Kidney (tissue), 14 donors: ENCODE results near the gene DSTYK. TPM values are rescaled to one million over a fixed set of nuclear protein-coding genes. Genes with fewer than 3 reads are reported as not detected.
"Not testable (repeated sequence)": the region's sequence is repeated elsewhere in the genome, so short reads cannot be mapped to it uniquely, and the experiment has no call there.

ENCODE experiments used
- DNase-seq, 5 donors: peaks; one replicate each; pipeline ENCODE4 v3.0.0-alpha.2; 2013 to 2020
- FAIRE-seq: peaks from 2 replicates; lab custom pipeline; 2012; peaks lifted over from hg19 to GRCh38; lab: Jason Lieb, UNC
- H3K27ac ChIP-seq, 2 donors: one replicate each; pipeline ENCODE4 v1.7.0; 2013; ENCODE audit warnings: low read depth in 2 of 2, low read length in 2 of 2, inconsistent platforms in 1 of 2
- H3K27me3 ChIP-seq: one replicate; pipeline ENCODE4 v1.7.1; 2013; ENCODE audit warnings: low read length, inconsistent platforms; ENCODE audit not compliant: control insufficient read depth, insufficient read depth
- H3K36me3 ChIP-seq, 3 donors: one replicate each; pipeline versions ENCODE4 v1.7.0 to v1.7.1; 2013; ENCODE audit warnings: low read length in 3 of 3, control low read depth in 1 of 3, inconsistent platforms in 1 of 3; ENCODE audit not compliant: insufficient read depth in 3 of 3, control insufficient read depth in 2 of 3
- H3K4me1 ChIP-seq, 3 donors: one replicate each; pipeline versions ENCODE4 v1.7.0 to v1.7.1; 2013; ENCODE audit warnings: low read length in 3 of 3, inconsistent platforms in 1 of 3, low read depth in 1 of 3; ENCODE audit not compliant: control insufficient read depth in 2 of 3, insufficient read depth in 2 of 3
- H3K4me3 ChIP-seq, 3 donors: one replicate each; pipeline versions ENCODE4 v1.7.0 to v1.8.1; 2013; ENCODE audit warnings: low read length in 3 of 3, control low read depth in 1 of 3, inconsistent platforms in 1 of 3
- H3K9ac ChIP-seq, 3 donors: one replicate each; pipeline versions ENCODE4 v1.7.0 to v1.7.1; 2013; ENCODE audit warnings: low read length in 3 of 3, control low read depth in 1 of 3, inconsistent platforms in 1 of 3
- H3K9me3 ChIP-seq, 3 donors: one replicate each; pipeline versions ENCODE4 v1.7.0 to v1.7.1; 2013; ENCODE audit warnings: low read length in 3 of 3, control low read depth in 1 of 3, inconsistent platforms in 1 of 3; ENCODE audit not compliant: control insufficient read depth in 2 of 3, insufficient read depth in 1 of 3
- CTCF ChIP-seq: IDR thresholded peaks from 3 replicates; pipeline ENCODE4 v1.5.1; 2012; ENCODE audit warnings: mild to moderate bottlenecking, moderate library complexity, borderline replicate concordance; ENCODE audit not compliant: insufficient read depth; ENCODE audit errors: extremely low read depth
- intact Hi-C: fragments of 100-400 bp; cut with DNase I; formaldehyde crosslinking; loops from one replicate; pipeline ENCODE4 v1.11.1; 2022
- polyA plus RNA-seq: library from polyadenylated mRNA; stranded (reverse); fragments of 350-450 nt; fragmentation: Illumina TruSeq; extraction: RNeasy Lipid Tissue Mini Kit (QIAGEN cat#74804); gene quantifications from one replicate; pipeline ENCODE4 v1.2.3, GENCODE V29; 2014; ENCODE audit warnings: low read depth, low replicate concordance; ENCODE audit not compliant: insufficient read depth
- total RNA-seq: library from RNA; stranded (reverse); fragmentation: NEBNext Ultra II Directional; extraction: Animal tissue kit (Norgen Biotek cat#: 25700); gene quantifications from one replicate; pipeline ENCODE4 v1.2.1, GENCODE V29; 2021
- donor health status: control.
- donor health status: control.
- donor health status: control.
- donor health status: control.
- donor health status: control.
- donor health status: DM: yes; HTN: yes; CAD: no.
- donor health status: Normal renal cell carcinoma (clear cell type).

Gene DSTYK
- total and polyA plus RNA-seq, 2 donors from 2014 or later, result 5.6 to 17.8 TPM

- peaks cover 0 to 12% (median 10%) of the 10 kb centered on the region in 3 donors for H3K4me1 ChIP-seq
- H3K9me3 ChIP-seq, result no peaks in the 10 kb centered on the region
- peak overlapping the region in 1 of 3 donors; percentile 52 for H3K9ac ChIP-seq
- no peak for TF ChIP-seq CTCF
- H3K27me3 ChIP-seq, result no peaks in the 10 kb centered on the region
- peak overlapping the region in 1 of 2 donors; percentile 48 for H3K27ac ChIP-seq
- no peak for FAIRE-seq
- DNase-seq, result no peak
- H3K36me3 ChIP-seq, result peaks cover 0 to 3% (median 0%) of the 10 kb centered on the region in 3 donors
- H3K4me3 ChIP-seq, result no peak overlapping the region
- intact Hi-C loops, result no loop called here
These were observed 27.7 kb downstream of the DSTYK start for GRCh38 chr1:205183676-205184335.

GRCh38 chr1:205182930-205183329, 28.6 kb downstream of the DSTYK start:
- Histone ChIP-seq H3K27me3 (no peaks in the 10 kb centered on the region), H3K27ac (peak overlapping the region in 1 of 2 donors; percentile 23), H3K4me1 (peaks cover 0 to 12% (median 3%) of the 10 kb centered on the region in 3 donors), H3K4me3 (no peak overlapping the region), H3K9ac (no peak overlapping the region), H3K9me3 (no peaks in the 10 kb centered on the region), H3K36me3 (peaks cover 0 to 3% (median 0%) of the 10 kb centered on the region in 3 donors)
- no peak for TF ChIP-seq CTCF
- FAIRE-seq (no peak), DNase-seq (no peak)
- intact Hi-C loops, result no loop called here

GRCh38 chr1:205180331-205180730, 31.2 kb downstream of the DSTYK start:
- H3K27me3 ChIP-seq, intact Hi-C loops, H3K9ac ChIP-seq, H3K4me3 ChIP-seq, H3K36me3 ChIP-seq, H3K4me1 ChIP-seq, FAIRE-seq, H3K9me3 ChIP-seq, H3K27ac ChIP-seq: not testable (repeated sequence)
- peak in 2 of 5 donors; percentile 27 to 62 for DNase-seq

- peaks cover 0 to 7% (median 4%) of the 10 kb centered on the region in 3 donors for H3K4me1 ChIP-seq
- intact Hi-C loops, result no loop called here
- FAIRE-seq (no peak), DNase-seq (no peak)
- H3K27me3 ChIP-seq, result no peaks in the 10 kb centered on the region
- no peak overlapping the region for H3K9ac ChIP-seq
- TF ChIP-seq CTCF, result no peak
- no peaks in the 10 kb centered on the region for H3K9me3 ChIP-seq
- peak overlapping the region in 1 of 2 donors; percentile 1 for H3K27ac ChIP-seq
- H3K36me3 ChIP-seq, result no peaks in the 10 kb centered on the region
- H3K4me3 ChIP-seq, result no peak overlapping the region
These were observed 31.7 kb downstream of the DSTYK start for GRCh38 chr1:205179842-205180241.
